NOMO-1 (cell line): ENCODE results near the gene RASGEF1B.
"Not testable (repeated sequence)": the region's sequence is repeated elsewhere in the genome, so short reads cannot be mapped to it uniquely, and the experiment has no call there.

ENCODE experiments used
- DNase-seq, 2 experiments: peaks; one replicate each; lab custom pipeline; 2025; ENCODE audit not compliant: unreplicated experiment in 2 of 2; lab: John Stamatoyannopoulos, UW

The RASGEF1B gene

GRCh38 chr4:81498551-81499099 is 26.9 kb upstream of the RASGEF1B start:
- no peak for DNase-seq

DNA sequence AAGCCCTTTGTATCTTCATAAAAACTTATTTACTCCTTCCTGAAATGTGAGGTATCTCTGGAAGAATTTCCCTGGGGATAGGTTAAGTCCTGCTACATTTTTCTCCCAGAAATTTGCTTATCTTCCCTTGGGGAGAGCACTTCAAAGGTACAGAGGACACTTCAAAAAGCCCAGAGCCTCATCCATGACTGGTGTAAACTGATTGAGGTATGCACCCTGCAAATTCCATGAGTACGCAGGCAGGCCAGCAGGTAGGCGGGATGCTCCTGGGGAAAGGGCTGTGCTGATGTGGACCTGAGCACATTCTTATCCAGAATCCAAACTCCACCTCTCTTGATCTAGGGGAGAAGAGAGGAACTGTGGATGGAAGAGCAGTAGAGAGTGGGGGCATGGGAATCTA is 26.3 kb upstream of the RASGEF1B start:
- no peak for DNase-seq

DNA sequence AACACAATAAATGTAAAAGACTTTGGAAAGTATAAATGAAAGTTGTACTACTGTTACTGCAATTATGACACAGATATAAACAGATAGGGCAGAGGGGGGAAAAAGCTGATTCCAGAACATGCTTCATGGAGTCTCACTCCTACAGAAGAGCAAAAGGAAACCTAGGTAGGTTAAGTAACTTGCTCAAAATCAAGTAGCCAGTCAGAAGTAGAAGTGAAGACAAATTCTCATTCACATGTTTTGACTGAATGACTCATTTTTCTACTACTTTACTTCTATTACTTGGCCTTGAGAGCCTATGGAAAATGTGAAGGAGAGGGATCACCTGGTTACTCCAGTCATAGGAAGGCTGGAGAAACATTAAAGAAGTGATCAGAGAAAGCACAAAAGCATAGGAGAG is 23.6 kb upstream of the RASGEF1B start:
- DNase-seq: no peak

DNA sequence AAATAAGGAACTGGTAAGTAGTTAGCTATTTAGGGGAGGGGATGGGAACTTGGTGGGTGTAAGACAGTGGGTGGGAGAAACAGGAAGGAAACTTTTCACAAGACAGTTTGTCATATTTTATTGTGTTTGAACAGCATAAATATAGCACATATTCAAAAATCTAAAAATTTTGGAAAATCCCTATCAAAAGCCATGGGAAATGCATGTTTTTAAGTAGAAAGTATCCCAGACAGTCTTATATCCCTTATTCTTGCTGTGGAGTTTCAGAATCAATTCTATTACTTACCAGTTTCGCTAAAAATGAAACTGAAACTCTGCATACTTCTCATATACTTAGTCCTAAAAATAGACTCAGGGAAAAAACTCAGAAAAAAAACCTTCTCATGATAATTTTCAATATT is 22.3 kb upstream of the RASGEF1B start:
- DNase-seq: peak; percentile 45 to 89

DNA sequence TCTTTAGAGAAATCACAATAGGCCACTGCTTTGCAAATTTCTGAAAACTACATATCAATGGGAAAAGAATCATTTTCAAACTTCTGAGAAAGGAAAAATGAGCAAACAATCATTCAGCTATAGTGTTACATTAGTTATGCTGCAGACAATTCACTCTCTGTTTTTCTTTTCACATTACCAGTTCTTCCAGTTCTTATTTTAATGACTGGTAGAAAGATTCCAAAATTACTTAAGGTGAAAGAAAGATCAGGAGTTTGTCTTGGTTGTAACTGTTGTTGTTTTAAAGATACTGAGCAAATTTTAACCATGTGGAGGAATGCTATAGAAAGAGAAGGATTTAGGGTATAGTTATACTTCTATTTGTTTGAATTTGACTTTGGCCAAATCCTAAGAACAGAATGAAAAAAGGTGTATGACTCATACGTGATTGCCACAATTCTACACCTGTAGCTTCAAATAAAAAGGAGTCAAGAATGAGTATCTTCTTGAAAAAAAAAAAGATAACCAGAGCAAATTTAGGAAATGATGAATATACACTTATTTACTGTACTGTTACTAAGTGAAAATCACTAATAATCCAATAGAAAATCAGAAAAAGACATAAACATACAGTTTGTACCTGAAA is 21.0 kb upstream of the RASGEF1B start:
- DNase-seq: no peak

- peak; percentile 68 to 97 for DNase-seq
Measured at GRCh38 chr4:81491943-81492342, 20.2 kb upstream of the RASGEF1B start.

DNA sequence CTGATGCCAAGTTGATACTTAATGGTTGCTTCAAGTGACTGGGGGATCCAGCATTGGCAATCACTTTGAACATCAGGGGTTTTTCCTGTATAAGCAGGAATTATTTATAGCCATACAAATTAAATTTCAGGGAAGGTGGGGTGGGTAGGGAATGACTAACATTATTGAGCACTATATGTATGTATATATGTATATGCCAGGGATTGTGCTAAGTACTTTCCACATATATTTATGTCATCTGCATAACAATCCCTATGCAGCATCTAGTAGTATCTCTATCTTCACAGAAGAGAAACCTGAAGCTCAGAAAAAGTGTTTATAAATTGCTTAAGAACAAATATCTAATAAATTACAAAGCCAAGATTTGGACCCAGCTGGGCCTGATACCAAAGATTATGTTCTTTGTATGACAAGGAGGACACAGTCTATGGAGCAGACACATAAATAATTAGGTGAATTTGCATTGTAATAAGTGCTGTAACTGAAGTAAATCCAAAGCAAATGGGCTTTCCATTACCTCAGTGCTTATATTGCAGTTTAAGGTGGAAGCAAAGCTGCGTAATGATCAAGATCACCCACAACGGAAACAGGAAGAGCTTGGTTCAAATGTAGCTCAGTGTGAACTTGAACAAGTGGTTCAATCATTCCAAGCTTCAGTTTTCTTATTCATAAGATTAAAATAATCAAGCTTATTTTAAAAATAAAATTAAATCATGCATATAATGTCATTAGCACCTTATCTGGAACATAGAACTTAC is 18.9 kb upstream of the RASGEF1B start:
- peak in 1 of 2 experiments; percentile 40 for DNase-seq

DNA sequence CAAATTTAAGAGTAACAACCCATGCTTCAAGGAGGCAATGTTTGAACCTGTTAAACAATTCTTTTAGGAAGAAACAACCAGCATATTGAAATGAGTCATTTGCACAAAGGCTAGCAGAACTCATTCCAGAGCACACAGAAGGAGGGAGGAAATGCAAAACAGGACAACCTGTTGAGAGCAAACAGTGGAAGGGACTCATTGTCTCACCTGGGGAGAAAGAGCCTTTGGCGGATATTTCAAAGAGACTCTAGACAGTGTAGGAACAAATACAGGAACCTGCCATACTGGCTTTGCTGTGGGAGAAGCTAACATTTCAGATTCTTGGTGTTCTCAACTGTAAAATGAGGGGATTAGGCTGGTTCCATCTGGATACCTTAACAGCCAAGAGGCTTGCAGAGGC is 14.8 kb upstream of the RASGEF1B start:
- DNase-seq: no peak

DNA sequence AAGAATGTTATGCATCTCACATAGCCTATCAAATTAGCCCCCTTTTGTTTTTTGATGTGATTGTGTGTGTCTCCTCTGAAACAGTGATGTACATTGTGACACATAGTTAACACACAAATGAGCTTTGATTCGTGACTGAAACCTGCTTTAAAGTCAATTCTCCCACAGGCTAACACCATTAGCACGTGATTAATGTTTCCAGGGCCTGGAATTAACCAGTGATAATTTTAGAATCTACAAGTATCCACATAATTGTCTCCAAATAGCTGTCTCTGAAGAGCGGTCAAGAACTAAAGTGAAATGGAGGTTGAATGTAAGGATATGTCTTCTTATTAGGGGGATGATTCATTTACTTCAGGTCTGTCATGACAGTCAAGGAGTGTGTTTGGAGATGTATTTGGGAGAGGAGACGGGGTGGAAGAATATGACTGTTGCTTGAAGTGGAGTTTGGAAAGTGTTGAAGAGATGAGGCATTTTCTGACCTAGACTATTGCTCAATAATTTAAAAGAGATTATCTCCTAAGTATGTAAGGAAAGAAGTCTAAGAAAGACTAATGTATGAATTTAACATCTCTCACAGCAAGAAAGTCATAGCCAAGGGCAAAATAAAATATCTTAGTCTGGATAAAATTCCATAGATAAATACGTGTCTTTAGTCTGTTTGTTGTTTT is 13.7 kb upstream of the RASGEF1B start:
- DNase-seq: no peak

DNA sequence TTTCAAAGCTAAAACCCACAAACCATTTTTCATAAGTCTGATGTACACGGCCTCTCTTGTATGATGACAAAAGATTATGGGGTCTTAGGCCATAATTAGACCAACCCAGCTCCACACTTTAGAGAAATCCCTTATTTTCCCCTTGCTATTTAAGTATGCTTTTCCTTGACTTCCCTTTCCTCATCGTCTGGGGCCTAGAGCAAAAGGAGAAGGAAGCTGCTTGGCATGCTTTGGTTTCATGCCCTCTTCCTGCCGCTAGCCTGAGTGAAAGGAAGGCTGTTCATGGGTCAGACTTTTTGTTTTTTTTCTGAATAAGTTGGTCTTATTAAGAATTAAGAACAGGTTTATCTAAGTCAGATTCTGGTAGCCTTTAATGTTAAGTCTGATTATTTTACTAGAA is 10.6 kb upstream of the RASGEF1B start:
- peak in 1 of 2 experiments; percentile 35 for DNase-seq

- DNase-seq: no peak
Measured at GRCh38 chr4:81481151-81481550, 9.4 kb upstream of the RASGEF1B start.

DNA sequence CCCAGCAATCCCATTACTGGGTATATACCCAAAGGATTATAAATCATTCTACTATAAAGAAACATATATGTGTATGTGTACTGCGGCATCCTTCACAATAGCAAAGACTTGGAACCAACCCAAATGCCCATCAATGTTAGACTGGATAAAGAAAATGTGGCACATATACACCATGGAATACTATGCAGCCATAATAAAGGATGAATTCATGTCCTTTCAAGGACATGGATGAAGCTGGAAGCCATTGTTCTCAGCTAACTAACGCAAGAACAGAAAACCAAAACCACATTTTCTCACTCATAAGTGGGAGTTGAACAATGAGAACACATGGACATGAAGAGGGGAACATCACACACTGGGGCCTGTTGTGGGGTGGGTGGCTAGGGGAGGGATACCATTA is 7.9 kb upstream of the RASGEF1B start:
- DNase-seq: not testable (repeated sequence)

- not testable (repeated sequence) for DNase-seq
Measured at GRCh38 chr4:81473331-81474265, 1.9 kb upstream of the RASGEF1B start.

GRCh38 chr4:81472281-81473182 is 825 bp upstream of the RASGEF1B start:
- DNase-seq: peak; percentile 70 to 73

DNA sequence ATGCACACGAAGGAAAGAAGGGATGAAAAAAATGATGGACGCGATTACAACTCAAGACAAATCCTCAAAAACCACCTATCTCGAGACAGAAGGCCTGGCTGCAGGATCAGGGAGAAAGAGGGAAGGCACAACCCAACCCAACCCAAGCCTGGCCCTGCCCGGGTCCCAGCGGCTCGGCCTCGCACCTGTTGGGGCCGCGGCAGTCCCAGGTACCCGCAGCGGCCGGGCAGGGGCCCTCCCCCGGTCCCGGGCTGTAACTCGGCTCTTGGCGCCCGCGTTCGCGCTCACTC is 464 bp downstream of the RASGEF1B start:
- no peak for DNase-seq

DNA sequence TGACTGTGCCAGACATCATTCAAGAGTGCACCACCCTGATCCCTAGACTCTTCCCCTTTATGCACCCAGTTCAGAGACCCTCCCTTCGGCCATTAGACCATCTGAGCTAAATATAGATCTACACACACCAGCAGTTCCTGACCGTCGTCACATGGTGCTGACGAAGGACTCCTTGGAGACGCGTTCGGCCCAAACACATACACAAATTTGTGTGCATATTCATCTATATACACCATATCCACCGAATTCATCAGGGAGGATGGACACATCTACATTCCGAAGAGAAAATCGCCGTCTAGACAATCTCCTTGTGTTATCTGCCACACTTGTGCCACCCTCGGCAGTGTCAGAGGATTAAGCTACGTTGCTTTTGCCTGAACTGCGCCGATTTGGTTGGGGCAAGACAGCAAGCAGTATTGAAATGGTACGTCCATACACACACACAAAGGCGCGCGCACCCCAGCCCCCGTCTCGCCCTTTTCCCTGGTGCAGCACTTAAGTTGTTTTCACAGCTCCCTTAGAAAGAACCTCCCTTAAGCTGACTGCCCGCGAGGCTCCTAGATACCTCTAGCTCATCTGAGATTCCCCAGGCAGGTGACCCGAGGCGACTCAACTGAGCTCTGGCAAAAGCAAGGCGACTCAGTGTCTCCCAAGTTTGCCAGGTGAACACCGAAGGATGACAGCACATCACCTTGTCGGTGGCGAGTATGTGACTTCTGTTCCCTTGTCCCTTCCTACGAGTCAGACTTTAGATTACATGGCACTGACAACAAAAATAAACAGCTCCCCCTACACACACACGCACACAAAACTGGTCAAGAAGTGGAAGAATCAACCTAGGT is 1.0 kb downstream of the RASGEF1B start:
- DNase-seq: no peak

- DNase-seq: no peak
Measured at GRCh38 chr4:81469781-81470455, 1.8 kb downstream of the RASGEF1B start.

DNA sequence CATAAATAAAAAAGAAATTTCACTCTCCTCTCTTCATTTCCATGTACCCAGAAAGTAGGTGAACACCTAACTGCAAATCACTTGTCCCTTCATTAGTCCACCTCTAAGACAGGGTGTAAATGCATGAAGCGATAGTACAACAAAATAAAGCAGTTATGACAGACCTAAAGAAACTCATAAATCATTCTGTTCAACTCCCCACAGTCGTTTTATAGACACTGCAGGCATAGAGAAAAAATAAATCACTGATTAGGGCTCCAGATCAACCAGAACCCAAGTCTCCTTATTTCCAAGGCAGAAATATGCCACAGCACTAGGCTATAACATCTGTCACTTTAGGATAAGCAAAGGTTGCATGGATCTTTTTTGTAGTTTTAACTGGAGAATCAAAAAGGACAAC is 3.0 kb downstream of the RASGEF1B start:
- DNase-seq: no peak

- no peak for DNase-seq
Measured at GRCh38 chr4:81467672-81467964, 4.1 kb downstream of the RASGEF1B start.
